Erythroblast (primary cell): Measurements from ENCODE around the gene PARD6A.

Experiments
- GATA1 ChIP-seq: IDR thresholded peaks from 2 replicates; pipeline ENCODE4 v1.6.1; 2011; ENCODE audit warnings: low read depth, mild to moderate bottlenecking, control low read depth, low read length, moderate library complexity
- POLR2A ChIP-seq: IDR thresholded peaks from 2 replicates; pipeline ENCODE4 v1.6.1; 2011; ENCODE audit warnings: mild to moderate bottlenecking, low read length

DNA sequence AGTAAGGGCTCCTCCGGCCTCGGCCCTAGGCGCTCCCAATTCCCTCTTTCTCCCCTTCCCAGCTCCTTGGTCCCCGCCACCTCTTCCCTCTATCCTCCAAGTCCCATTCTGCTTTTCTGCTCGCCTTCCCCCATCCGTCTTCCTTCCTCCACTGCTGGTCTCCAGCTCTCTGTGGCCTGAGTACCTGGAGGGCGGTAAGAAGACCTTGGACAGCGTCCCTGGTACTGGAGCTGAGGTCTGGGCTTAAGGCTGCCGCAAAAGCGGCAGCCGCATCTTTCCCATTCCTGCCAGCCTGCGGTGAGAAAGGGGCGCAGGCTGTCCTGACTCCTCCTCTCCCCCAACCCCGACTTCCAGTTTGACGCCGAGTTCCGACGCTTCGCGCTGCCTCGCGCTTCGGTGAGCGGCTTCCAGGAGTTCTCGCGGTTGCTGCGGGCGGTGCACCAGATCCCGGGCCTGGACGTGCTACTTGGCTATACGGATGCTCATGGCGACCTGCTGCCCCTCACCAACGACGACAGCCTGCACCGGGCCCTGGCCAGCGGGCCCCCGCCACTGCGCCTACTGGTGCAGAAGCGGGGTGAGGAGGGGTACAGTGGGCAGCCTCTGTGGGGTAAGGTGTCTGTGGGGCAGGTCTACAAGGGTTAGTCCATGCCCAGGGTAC, 471 bp downstream of the PARD6A start:
- TF ChIP-seq POLR2A (no peak), GATA1 (no peak)
